ENCODE data around the gene FIS1. TPM values are rescaled to one million over a fixed set of nuclear protein-coding genes. Genes with fewer than 3 reads are reported as not detected.
A peak's percentile ranks its signal among the peaks of the same experiment; 100 is the strongest.
"Not testable (repeated sequence)": the region's sequence is repeated elsewhere in the genome, so short reads cannot be mapped to it uniquely, and the experiment has no call there.

FIS1 gene
- total RNA-seq, 1 donor from 2014 or later = 330 TPM

- no peak for DNase-seq
These were observed 10.9 kb upstream of the FIS1 start for GRCh38 chr7:101255796-101256195.

- DNase-seq = not testable (repeated sequence)
These were observed 8.3 kb upstream of the FIS1 start for GRCh38 chr7:101253199-101253598.

GRCh38 chr7:101251871-101252659, 7.2 kb upstream of the FIS1 start:
- DNase-seq = peak; percentile 99

- no peak for DNase-seq
These were observed 5.4 kb upstream of the FIS1 start for GRCh38 chr7:101250324-101250723.

GRCh38 chr7:101248276-101248675, 3.4 kb upstream of the FIS1 start:
- DNase-seq = no peak

DNA sequence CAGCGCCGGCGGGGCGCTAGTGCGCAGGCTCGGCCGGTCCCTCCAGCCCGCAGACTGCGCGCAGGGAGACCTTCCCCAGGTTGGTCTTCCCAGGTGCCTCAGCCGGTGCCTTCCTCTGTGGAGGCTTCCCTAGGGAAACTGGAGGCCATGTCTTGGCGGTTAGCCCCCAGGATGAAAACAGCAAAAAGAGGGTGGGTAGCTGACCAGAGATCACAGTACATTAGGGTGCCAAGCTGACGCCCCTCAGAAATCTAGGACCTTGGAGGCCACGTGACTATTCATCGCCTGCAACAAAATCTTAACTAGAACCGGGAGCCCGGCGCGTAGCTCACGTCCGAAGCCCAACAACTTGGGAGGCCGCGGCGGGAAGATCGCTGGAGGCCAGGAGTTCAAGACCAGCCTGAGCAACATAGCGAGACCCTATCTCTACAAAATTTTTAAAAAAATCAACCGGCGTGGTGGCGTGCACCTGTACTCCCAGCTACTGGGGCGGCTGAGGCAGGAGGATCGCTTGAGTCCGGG, 327 bp upstream of the FIS1 start:
- DNase-seq = no peak

DNA sequence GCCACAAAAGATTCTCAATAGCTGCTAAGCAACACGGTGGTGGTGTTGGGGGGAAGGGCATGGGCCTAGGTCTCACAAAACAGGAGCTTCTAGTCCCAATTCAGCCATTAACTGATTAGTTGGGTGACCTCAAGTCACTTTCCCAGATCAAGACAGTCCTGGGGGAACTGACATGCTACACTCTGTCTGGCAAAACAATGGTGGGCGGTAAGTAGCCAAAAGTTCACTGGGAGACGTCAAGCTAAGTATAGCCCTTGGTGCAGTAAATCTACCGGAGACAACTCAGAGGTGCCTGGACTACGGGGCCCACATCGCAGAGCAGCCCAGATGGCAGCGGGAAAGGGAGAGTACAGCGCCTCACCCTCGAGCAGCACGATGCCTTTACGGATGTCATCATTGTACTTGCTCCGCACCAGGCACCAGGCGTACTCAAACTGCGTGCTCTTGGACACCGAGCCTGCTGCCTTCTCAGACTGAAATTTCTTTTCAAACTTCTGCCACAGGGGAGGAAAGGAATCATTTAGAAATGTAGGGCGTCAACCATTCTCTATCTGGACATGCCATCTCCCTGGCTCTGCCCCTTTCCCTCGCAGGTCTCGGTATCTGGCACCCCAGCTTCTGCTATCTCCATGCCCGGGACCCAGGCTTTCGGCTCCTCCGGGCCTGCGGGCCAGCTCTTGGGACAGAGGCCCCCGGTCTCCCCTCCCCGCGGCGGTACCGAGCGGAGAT, 1.1 kb downstream of the FIS1 start:
- DNase-seq = peak; percentile 51

GRCh38 chr7:101241443-101242349, 3.2 kb downstream of the FIS1 start:
- DNase-seq = no peak

GRCh38 chr7:101241015-101241363, 3.9 kb downstream of the FIS1 start:
- DNase-seq = no peak

- DNase-seq = no peak
These were observed 4.5 kb downstream of the FIS1 start for GRCh38 chr7:101240226-101241014.

- DNase-seq = no peak
These were observed 5.0 kb downstream of the FIS1 start for GRCh38 chr7:101239951-101240220.

GRCh38 chr7:101239191-101239950, 5.5 kb downstream of the FIS1 start:
- DNase-seq = peak; percentile 54

GRCh38 chr7:101238226-101239182, 6.4 kb downstream of the FIS1 start:
- DNase-seq = peak; percentile 12

GRCh38 chr7:101237206-101238067, 7.4 kb downstream of the FIS1 start, which contains the start of gene CLDN15:
Gene CLDN15, minus strand, starts transcription at chr7:101237802. Its CDS starts 221 bp downstream, at chr7:101237581.
- peak; percentile 49 for DNase-seq

DNA sequence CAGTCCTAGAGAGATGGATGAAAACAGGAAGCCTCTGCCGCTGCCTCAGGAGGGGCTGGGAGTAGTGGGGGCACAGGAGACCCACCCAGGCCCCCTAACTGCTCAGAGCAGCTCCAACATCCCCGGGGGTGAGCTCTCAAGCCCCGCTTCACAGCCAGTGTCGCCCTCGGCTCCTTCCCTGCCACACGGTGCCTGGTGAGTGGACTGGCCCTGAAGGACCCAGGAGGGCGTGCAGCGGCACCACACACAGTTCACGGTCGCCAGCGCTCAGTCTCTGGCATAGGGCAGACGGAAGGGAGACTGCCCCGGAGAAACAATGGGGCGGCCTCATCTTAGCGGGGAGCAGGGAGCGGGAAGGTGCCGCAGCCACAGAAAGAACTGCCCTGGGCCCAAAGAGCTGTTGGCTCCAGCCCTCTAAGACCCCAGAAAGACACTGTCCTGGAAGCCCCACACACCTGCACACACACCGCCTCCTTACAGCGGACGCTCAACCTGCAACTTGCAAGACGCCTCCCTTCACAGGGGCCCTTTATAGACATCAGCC, 8.5 kb downstream of the FIS1 start:
- DNase-seq = no peak

DNA sequence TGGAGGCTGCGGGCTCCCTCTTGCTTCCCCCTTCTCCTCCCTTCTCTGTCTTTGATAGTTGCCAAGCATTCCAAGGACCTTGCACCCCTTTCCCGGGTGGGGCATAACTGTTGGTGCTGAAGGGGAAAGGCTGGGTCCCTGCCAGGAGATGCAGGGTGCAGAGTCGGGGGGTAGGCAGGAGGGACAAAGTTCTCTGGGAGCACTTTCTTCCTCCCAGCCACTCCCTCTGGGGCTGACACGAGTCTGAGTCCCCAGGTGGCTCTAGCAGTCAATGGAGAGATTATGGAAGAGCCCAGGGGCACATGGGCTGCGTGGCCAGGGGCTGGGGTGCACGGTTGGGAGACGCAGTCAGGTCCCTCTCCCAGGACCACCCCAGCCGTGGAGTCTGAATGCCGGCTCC, 9.4 kb downstream of the FIS1 start:
- no peak for DNase-seq

DNA sequence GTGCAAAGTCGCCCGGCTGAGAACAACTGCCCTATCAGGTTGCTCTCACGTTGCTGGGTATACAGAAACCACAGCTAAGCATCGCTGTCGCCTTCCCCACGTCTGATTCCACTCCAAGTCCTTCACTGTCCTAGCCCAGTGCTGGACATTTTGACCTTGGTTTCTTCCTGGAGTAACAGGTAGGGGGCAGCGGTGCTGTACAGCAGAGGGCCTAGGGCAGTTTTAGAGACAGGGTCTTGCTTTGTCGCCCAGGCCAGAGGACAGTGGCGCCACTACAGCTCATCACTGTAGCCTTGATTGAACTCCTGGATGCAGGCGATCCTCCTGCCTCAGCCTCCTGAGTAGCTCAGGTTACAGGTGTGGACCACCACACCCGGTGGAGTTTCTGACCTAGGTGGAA, 9.8 kb downstream of the FIS1 start:
- DNase-seq = peak; percentile 53

DNA sequence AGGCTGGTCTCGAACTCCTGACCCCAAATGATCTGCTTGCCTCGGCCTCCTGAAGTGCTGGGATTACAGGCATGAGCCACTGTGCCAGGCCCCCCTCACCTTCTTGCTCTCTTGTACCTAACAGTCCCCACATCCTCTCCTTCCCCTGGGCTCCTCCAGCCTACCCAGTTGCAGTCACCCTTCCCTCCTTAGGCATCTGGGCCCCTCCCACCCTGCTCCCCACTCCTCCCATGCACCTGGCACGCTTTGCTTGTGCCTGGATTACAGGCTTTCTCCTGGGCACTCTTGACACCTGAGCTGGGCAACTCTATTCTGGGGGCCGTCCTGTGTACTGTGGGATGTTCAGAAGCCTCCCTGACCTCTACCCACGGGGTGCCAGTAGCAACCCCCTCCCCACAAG, 10.2 kb downstream of the FIS1 start:
- DNase-seq = no peak

All from dermis blood vessel endothelial cell (primary cell).